ENCODE data around the gene RHOB. TPM values are rescaled to one million over a fixed set of nuclear protein-coding genes. Genes with fewer than 3 reads are reported as not detected.
A peak's percentile ranks its signal among the peaks of the same experiment; 100 is the strongest.

Gene RHOB
- total and polyA plus RNA-seq, 2 of the 13 experiments (the other 11 are each of a cell fraction or from before 2014, with no cell fraction given), result 192 to 268 TPM

DNA sequence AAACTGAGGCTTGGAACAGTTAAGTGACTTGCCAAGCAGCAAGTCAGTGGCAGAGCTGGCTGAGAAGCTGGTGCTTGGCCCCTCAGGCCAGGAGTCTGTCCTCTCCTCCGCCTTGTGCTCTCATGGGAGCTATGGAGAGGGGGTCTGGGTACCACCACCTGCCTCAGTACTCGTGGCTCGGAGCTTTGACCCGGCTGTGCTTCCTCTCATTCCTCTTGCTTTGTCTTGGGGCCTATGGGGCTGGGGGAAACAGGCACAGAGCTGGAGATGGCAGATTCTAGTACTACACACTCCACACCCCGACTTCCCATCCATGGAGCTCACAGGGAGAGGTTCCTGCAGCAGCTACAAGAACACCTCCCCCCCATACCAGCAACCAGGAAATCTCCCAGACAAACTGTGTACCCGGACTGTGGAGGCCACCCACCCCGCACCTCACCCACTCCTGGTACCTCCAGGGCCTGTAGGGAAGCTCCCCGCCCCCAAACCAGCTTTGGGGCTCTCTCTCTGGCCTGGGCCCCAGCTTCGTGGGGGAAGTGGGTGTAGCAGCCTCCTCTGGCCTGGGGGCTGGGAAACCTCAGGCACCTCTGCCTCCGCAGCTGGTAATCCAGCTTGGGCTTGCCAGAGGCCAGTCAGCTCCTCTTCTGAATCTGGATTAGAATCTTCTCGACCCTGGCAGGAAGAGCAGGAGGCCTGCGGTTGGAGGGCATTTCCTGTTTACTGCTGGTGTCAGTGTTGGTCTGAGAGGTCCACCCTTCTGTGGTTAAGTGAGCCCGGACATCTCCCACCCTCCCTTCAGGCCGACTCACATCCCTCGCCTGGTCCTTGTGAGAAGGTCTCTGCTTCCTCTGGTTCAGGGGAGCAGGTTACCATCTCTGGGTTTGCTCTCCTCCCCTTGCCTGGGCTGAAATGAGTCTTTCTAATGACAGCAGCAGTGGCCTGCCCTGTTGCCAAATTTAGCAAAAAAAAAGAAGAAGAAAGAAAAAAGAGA is 22.3 kb upstream of the RHOB start (continued):
- TF ChIP-seq ZNF687 (CRISPR knock-in tag; IDR thresholded peaks at IDR 0.05) (peak; percentile 66), ZMYM3 (CRISPR knock-in tag; IDR thresholded peaks at IDR 0.05) (peak; percentile 48; the same call in 1 of the 2 replicates), RXRA (CRISPR knock-in tag; IDR thresholded peaks at IDR 0.05) (no peak), ZBTB26 (CRISPR knock-in tag; IDR thresholded peaks at IDR 0.05; ENCODE audit: borderline replicate concordance) (peak; percentile 40; the same call in 1 of the 2 replicates), ZFP1 (CRISPR knock-in tag; IDR thresholded peaks at IDR 0.05) (no peak), ZNF557 (CRISPR knock-in tag; IDR thresholded peaks at IDR 0.05) (no peak), ZBED4 (CRISPR knock-in tag; IDR thresholded peaks at IDR 0.05; ENCODE audit: borderline replicate concordance) (no peak), ZBTB38 (CRISPR knock-in tag; IDR thresholded peaks at IDR 0.05) (no peak), ZNF850 (CRISPR knock-in tag; conservative IDR thresholded peaks at IDR 0.05) (no peak), CREM (IDR thresholded peaks at IDR 0.05) (no peak), CREM (CRISPR knock-in tag; IDR thresholded peaks at IDR 0.05) (no peak), ZNF749 (CRISPR knock-in tag; IDR thresholded peaks at IDR 0.05; ENCODE audit: borderline replicate concordance) (no peak)
- TF ChIP-seq, protein P1, sequence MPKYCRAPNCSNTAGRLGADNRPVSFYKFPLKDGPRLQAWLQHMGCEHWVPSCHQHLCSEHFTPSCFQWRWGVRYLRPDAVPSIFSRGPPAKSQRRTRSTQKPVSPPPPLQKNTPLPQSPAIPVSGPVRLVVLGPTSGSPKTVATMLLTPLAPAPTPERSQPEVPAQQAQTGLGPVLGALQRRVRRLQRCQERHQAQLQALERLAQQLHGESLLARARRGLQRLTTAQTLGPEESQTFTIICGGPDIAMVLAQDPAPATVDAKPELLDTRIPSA (CRISPR knock-in tag; IDR thresholded peaks at IDR 0.05; ENCODE audit: borderline replicate concordance), result no peak
